Muscle of back (tissue), 11 donors: ENCODE measurements around the gene TINAG. TPM values are rescaled to one million over a fixed set of nuclear protein-coding genes. Genes with fewer than 3 reads are reported as not detected.
"Not testable (repeated sequence)": the region's sequence is repeated elsewhere in the genome, so short reads cannot be mapped to it uniquely, and the experiment has no call there.

ENCODE experiments used
- DNase-seq, 3 donors: peaks; one replicate each; pipeline versions ENCODE4 v3.0.0 to v3.0.0-alpha.2; 2013
- polyA plus RNA-seq, 10 donors: library from polyadenylated mRNA; unstranded; fragments of 120-200 nt; gene quantifications; one replicate each; pipeline ENCODE4 v1.2.1, GENCODE V29; 2013; ENCODE audit not compliant: insufficient read length in 10 of 10

TINAG gene
- polyA plus RNA-seq, 10 donors: 0.09 TPM; not detected in 9

- no peak for DNase-seq
Observed at GRCh38 chr6:54307439-54307910, 766 bp upstream of the TINAG start.

GRCh38 chr6:54308986-54309315, 710 bp downstream of the TINAG start:
- no peak for DNase-seq

DNA sequence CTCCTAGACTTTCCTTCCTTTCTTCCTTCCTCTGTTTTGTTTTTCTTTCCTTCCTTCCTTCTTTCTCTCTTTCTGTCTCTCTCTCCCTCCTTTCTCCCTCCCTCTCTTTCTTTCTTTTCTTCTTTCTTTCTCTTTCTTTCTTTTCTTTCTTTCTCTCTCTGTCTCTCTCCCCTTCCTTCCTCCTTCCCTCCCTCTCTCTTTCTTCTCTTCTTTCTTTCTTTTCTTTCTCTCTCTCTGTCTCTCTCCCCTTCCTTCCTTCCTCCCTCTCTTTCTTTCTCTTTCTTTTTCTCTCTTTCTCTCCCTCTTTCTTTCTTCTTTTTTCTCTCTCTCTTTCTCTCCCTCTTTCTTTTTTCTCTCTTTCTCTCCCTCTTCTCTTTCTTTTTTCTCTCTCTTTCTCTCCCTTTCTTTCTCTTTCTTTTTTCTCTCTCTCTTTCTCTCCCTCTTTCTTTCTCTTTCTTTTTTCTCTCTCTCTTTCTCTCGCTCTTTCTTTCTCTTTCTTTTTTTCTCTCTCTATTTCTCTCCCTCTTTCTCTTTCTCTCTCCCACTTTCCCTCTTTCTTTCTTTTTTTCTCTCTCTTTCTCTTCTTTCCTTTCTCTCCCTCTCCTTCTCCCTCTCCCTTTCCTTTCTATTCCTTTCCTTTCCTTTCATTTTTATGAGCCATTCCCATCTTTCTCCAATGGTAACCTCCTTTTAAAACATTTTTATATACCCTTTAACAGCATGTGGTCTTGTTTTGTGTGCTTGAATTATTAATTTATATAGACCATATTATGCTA, 2.3 kb downstream of the TINAG start:
- no peak for DNase-seq

GRCh38 chr6:54315656-54316055, 7.4 kb downstream of the TINAG start:
- no peak for DNase-seq

DNA sequence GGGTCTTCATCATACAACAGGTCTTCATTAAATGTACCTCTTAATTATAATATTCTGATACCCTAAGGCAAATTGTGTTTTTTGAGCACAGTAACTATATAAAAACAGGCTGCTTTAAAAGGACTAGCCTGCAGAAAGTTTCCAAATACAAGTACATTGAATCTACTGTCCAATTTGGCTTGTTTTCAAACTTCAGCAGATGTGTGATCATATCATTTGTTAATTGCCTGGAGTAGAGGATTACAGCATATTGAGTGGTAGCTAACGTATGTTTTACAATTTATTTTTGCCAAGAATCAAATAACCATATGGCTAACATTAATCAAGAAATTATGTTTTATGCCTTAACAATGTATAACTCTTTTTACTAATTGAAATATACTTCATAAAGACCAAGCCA, 12.6 kb downstream of the TINAG start:
- no peak for DNase-seq

DNA sequence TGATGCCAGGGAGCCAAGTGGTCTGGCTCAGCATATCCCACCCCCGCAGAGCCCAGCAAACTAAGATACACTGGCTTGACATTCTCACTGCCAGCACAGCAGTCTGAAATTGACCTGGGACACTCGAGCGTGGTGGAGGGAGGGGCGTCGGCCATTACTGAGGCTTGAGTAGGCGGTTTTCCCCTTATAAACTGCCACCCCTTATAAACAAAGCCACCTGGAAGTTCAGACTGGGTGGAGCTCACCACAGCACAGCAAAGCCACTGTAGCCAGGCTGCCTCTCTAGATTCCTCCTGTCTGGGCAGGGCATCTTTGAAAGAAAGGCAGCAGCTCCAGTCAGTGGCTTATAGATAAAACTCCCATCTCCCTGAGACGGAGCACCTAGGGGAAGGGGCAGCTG, 19.4 kb downstream of the TINAG start:
- DNase-seq: no peak

- not testable (repeated sequence) for DNase-seq
Observed at GRCh38 chr6:54331571-54331970, 23.3 kb downstream of the TINAG start.

GRCh38 chr6:54335871-54336270, 27.6 kb downstream of the TINAG start:
- peak; percentile 37 to 95 (median 46) for DNase-seq

DNA sequence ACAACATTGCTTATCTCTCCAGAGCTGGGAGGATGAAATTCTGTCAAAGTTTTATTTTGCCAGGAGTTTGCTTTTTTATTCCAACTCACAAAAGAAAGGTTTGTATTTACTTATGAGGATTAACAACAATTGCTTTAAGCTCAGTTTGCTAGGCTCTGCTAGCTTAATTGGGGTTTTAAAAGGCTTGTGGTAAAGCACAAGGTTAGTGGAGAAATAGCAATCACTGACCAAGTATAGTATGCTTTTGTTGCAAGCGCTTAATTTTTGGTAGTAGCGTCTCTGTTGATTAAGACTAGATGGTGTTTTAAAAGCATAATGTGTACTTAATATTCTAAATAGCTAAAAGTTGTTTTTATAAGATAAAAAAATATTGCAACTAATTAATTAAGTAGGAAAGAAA, 45.7 kb downstream of the TINAG start:
- no peak for DNase-seq

- DNase-seq: no peak
Observed at GRCh38 chr6:54354608-54355007, 46.4 kb downstream of the TINAG start.

GRCh38 chr6:54357141-54357540, 48.9 kb downstream of the TINAG start:
- no peak for DNase-seq

DNA sequence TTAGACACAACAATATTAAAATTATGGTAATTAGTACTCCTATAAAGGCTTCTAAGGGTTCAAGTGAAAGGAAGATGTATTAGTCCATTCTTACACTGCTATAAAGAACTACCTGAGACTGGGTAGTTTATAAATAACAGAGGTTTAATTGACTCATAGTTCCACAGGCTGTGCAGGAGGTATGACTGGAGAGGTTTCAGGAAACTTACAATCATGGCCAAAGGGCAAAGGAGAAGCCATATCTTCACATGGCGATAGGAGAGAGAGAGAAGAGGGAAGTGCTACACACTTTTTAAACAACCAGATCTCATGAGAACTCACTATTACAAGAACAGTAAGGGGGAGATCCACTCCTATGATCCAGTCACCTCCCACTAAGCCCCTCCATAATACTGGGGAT, 52.9 kb downstream of the TINAG start:
- no peak for DNase-seq

- no peak for DNase-seq
Observed at GRCh38 chr6:54361734-54362133, 53.5 kb downstream of the TINAG start.

- peak in 2 of 3 donors; percentile 12 to 62 for DNase-seq
Observed at GRCh38 chr6:54366667-54367327, 58.6 kb downstream of the TINAG start.

GRCh38 chr6:54377776-54378175, 69.5 kb downstream of the TINAG start:
- DNase-seq: no peak

DNA sequence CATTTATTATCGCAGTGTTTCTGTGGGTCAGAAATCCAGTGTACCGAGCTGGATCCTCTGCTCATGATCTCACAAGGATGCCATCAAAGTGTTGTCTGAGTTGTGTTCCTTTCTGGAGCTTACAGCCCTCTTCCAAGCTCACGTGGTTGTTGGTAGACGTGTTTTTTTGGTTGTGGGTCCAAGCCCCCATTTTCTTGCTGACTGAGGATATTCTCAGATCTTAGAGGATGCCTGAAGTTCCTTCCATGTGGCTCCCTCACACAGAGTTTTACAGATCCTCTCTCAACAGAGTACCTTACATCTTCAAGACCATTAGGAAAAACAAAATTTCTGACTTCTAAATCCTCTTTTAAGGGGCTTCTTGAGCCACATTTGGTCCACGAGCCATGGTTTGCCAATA, 78.1 kb downstream of the TINAG start:
- DNase-seq: no peak

DNA sequence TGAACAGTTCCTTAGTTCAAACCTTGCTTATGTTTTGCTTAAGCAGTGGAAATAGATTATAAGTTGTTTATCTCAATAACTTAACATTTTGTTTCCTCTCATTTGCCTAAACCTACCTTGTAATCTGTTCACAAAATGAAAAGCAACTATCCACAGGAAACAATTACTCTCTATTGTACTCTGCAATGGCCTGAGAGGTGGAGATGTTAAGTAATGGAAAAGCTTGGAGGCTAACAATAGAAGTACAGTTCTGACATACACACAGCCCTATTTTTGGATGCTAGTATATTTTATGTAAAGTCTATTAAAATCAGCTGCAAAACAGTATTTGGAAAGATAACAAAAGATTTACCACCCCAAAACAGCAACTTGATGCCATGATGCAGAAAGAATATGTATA, 82.1 kb downstream of the TINAG start:
- DNase-seq: no peak

DNA sequence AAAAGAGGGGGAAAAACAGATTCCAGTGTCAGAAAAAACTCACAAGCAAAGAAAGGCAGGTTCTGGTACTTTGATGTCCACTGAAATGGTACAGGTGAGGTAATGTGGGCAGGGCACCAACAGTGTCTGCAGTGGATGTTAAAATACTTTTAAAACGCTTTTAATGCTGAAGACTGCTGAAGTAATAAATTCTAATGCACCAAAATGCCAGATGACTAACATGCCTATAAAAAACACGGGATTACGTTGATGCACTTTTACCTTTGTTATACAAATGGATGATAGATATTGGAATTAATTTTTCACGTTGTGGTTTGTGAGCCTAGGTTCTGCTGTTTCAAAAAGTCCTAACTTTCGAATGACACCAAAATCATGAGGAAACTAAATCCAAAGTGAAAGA, 83.3 kb downstream of the TINAG start:
- DNase-seq: no peak

- DNase-seq: no peak
Observed at GRCh38 chr6:54403096-54403495, 94.9 kb downstream of the TINAG start.

DNA sequence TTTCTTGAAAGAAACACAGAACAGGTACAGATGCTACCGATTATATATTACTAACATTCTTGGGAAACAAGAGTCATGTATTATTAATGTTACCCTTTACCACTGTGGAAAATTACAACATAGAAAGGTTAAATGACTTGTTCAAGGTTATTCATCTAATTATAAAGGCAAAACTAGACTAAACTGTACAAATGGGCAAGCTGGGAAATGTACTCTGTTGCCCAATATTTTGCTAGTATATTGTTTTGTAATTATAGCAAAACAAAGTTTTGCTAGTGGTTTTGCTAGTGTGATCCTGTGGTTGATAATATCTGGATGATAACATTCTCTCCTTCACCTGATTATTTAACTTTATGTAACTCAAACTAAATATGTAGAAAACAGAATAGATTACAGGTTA, 96.5 kb downstream of the TINAG start:
- no peak for DNase-seq

DNA sequence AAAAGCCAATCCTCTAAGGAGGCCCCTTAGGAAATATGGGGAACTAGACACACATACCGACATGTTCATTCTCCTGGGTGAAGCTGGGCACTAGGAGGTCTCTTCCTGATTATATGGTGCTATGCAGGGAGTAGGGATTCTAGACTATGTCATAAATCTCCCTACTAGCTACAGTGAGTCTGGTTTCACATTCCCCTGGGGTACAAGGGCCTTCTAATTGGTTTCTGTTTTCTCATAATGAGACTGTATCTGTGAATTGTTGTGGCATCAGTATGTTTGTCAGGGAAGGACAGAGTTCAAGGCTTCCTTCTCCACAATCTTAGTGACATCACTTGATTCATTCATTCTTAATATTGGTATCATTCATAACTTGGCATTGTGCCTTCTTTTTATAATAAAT, 103.5 kb downstream of the TINAG start:
- no peak for DNase-seq

GRCh38 chr6:54415517-54415916, 107.3 kb downstream of the TINAG start:
- DNase-seq: no peak

DNA sequence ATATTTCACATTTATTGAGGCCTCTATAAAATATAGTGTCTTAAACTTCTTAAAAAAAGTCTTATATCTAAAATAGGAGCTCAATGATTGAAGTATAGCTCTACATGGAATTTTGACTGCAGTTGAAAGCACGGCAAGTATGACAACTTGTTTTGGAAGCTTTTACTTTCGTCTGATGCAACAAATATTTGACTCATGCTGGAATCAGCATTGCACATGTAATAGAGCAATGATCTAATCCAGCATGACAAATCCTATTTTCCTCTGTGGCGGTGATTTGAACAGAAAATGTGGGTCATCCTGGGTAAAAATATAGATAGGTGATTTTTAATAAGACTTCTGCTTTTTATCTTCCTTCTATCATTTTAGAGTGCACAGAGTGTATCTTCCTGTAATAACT, 111.6 kb downstream of the TINAG start:
- DNase-seq: peak; percentile 48 to 80 (median 57)

DNA sequence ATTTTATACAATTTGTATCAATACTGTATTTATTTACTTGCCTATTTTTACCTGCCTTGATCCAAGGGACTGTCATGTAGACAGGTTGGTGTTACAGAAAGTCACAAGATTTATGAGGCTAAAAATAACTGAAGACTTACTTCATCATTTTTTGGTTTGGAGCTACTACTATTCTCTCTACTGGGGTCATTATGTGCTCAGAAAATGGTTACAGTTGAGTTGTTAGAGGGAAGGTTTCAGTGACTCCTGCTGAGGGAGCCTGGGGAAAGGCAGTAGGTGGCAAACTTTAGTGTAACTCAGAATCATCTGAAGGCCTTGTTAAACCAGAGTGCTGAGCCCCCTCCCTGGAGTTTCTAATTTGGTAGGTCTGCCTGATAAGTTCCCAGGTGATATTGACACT, 118.8 kb downstream of the TINAG start:
- no peak for DNase-seq
